HepG2 (cell line): Measurements from ENCODE around the gene TNNT1. TPM values are rescaled to one million over a fixed set of nuclear protein-coding genes. Genes with fewer than 3 reads are reported as not detected.

Experiments
- ATAC-seq: fragments of 200-7000 bp; cut with Tn5 transposase; 3 replicates; pipeline ENCODE4 v1.9.1; 2020; ENCODE audit warnings: mild to moderate bottlenecking, moderate library complexity
- BruUV-seq: library from RNA; stranded (reverse); fragments of 400-500 nt; replicated peaks from 2 replicates; lab custom pipeline; 2021; lab: Mats Ljungman, UMichigan
- CTCF ChIA-PET: fragments of 300-600 bp; formaldehyde crosslinking; extraction: SDS; loops from one replicate; lab custom pipeline; 2021; ENCODE audit warnings: low total read pairs, inconsistent platforms, low intra/inter-chr PET ratio; lab: Yijun Ruan, JAX
- POLR2A ChIA-PET: fragments of 350-600 bp; sonication (Branson Sonifier 250); formaldehyde crosslinking; loops from one replicate; lab custom pipeline; 2020; ENCODE audit warnings: antibody characterized with exemption, inconsistent platforms; lab: Yijun Ruan, JAX
- DNase-seq: peaks from one replicate; pipeline ENCODE4 v3.0.0-alpha.2; 2015; ENCODE audit warnings: low spot score
- FAIRE-seq: peaks from 3 replicates; lab custom pipeline; 2011; peaks lifted over from hg19 to GRCh38; lab: Jason Lieb, UNC
- H2AFZ ChIP-seq: one replicate; pipeline ENCODE4 v1.6.1; 2011; ENCODE audit warnings: low read length, inconsistent platforms
- H3K27ac ChIP-seq: fragments of 300-600 bp; 3 replicates; pipeline ENCODE4 v1.8.0; 2011; ENCODE audit warnings: mixed run types, mild to moderate bottlenecking, mixed read lengths, low read length, inconsistent platforms; ENCODE audit not compliant: insufficient read depth; ENCODE audit errors: extremely low read length
- H3K27me3 ChIP-seq, 2 experiments: fragments of 200-600 bp in 1 of 2; 2 replicates in 1 of 2; 3 replicates in 1 of 2; pipeline versions ENCODE4 v1.6.0 to v1.8.0; 2011; ENCODE audit warnings: low read length in 2 of 2, mild to moderate bottlenecking in 2 of 2, moderate library complexity in 2 of 2, inconsistent platforms in 1 of 2; ENCODE audit not compliant: insufficient read depth in 2 of 2, control insufficient read depth in 1 of 2
- H3K36me3 ChIP-seq, 2 experiments: fragments of 200-600 bp in 1 of 2; replicated peaks in 1 of 2; 2 replicates in 1 of 2; 3 replicates in 1 of 2; pipeline versions ENCODE4 v1.5.1 to v1.8.0; 2011; ENCODE audit warnings: low read length in 2 of 2, inconsistent platforms in 1 of 2; ENCODE audit not compliant: insufficient read depth in 2 of 2, control insufficient read depth in 1 of 2
- H3K4me1 ChIP-seq: 2 replicates; pipeline ENCODE4 v1.5.1; 2012; ENCODE audit warnings: low read length, inconsistent platforms; ENCODE audit not compliant: insufficient read depth
- H3K4me2 ChIP-seq: 2 replicates; pipeline ENCODE4 v1.6.0; 2011; ENCODE audit warnings: low read depth, low read length, inconsistent platforms
- H3K4me3 ChIP-seq, 3 experiments: fragments of 200-600 bp in 1 of 3; sonication (generic), shearing (Covaris generic) in 1 of 3; replicated peaks in 1 of 3; 2 replicates each; pipeline ENCODE4 v1.5.1; 2011 to 2016; ENCODE audit warnings: low read length in 3 of 3, inconsistent platforms in 2 of 3, low read depth in 2 of 3, mild to moderate bottlenecking in 2 of 3, control low read depth in 1 of 3, mixed read lengths in 1 of 3; ENCODE audit not compliant: insufficient read depth in 1 of 3
- H3K79me2 ChIP-seq: one replicate; pipeline ENCODE4 v1.6.1; 2011; ENCODE audit warnings: low read length, inconsistent platforms; ENCODE audit not compliant: insufficient read depth
- H3K9ac ChIP-seq: 2 replicates; pipeline ENCODE4 v1.6.0; 2011; ENCODE audit warnings: mild to moderate bottlenecking, low read depth, low read length, inconsistent platforms; ENCODE audit not compliant: insufficient read depth
- H3K9me3 ChIP-seq: 2 replicates; pipeline ENCODE4 v1.5.1; 2012; ENCODE audit warnings: mild to moderate bottlenecking, low read length
- H4K20me1 ChIP-seq: 2 replicates; pipeline ENCODE4 v1.6.0; 2011; ENCODE audit warnings: inconsistent platforms, mild to moderate bottlenecking, low read length, moderate library complexity; ENCODE audit not compliant: insufficient read depth
- ASH2L ChIP-seq: fragments of 300-600, 200-600 bp; sonication (generic); IDR thresholded peaks from 2 replicates; pipeline ENCODE4 v1.7.0; 2017; ENCODE audit warnings: low read depth, mild to moderate bottlenecking, moderate library complexity, mixed read lengths, low read length; ENCODE audit not compliant: insufficient read length
- BRD4 ChIP-seq: sonication (generic); formaldehyde crosslinking; IDR thresholded peaks from 2 replicates; pipeline ENCODE4 v1.4.0; 2020; ENCODE audit warnings: missing genetic modification reagents
- ETV5 ChIP-seq: IDR thresholded peaks from 2 replicates; pipeline ENCODE4 v1.6.1; 2018; ENCODE audit warnings: missing biosample characterization, missing genetic modification reagents, inconsistent platforms, borderline replicate concordance
- FOSL2 ChIP-seq: sonication (generic); formaldehyde crosslinking; IDR thresholded peaks from 2 replicates; pipeline ENCODE4 v1.4.0; 2020; ENCODE audit warnings: missing genetic modification reagents
- KDM2A ChIP-seq: sonication (generic); formaldehyde crosslinking; IDR thresholded peaks from 2 replicates; pipeline ENCODE4 v1.4.0; 2020; ENCODE audit warnings: low read depth, missing genetic modification reagents, borderline replicate concordance
- KDM5A ChIP-seq: fragments of 200-600 bp; sonication (generic); IDR thresholded peaks from 2 replicates; pipeline ENCODE4 v1.7.0; 2018; ENCODE audit warnings: antibody characterized with exemption, mild to moderate bottlenecking, low read length, borderline replicate concordance
- RBFOX2 ChIP-seq: fragments of 200-400 bp; formaldehyde crosslinking; IDR thresholded peaks from 2 replicates; pipeline ENCODE4 v1.6.1; 2017; ENCODE audit warnings: low read depth, mild to moderate bottlenecking, low read length
- TSC22D2 ChIP-seq: sonication (generic); formaldehyde crosslinking; IDR thresholded peaks from 2 replicates; pipeline ENCODE4 v1.5.1; 2020; ENCODE audit warnings: missing genetic modification reagents, mild to moderate bottlenecking, borderline replicate concordance
- ZMYM3 ChIP-seq: sonication (generic); formaldehyde crosslinking; IDR thresholded peaks from 2 replicates; pipeline ENCODE4 v1.5.1; 2020; ENCODE audit warnings: mild to moderate bottlenecking, missing genetic modification reagents
- ZNF124 ChIP-seq: sonication (generic); formaldehyde crosslinking; IDR thresholded peaks from 2 replicates; pipeline ENCODE4 v1.4.0; 2020; ENCODE audit warnings: missing genetic modification reagents
- ZNF205 ChIP-seq: IDR thresholded peaks from 2 replicates; pipeline ENCODE4 v1.6.1; 2018; ENCODE audit warnings: missing biosample characterization, missing genetic modification reagents
- ZNF33B ChIP-seq: sonication (generic); formaldehyde crosslinking; IDR thresholded peaks from 2 replicates; pipeline ENCODE4 v1.5.1; 2020; ENCODE audit warnings: mild to moderate bottlenecking, missing genetic modification reagents
- ZNF674 ChIP-seq: sonication (generic); formaldehyde crosslinking; IDR thresholded peaks from 2 replicates; pipeline ENCODE4 v1.5.0; 2020; ENCODE audit warnings: low read depth, mild to moderate bottlenecking, missing genetic modification reagents
- ZNF839 ChIP-seq: sonication (generic); formaldehyde crosslinking; IDR thresholded peaks from 2 replicates; pipeline ENCODE4 v1.4.0; 2020; ENCODE audit warnings: missing genetic modification reagents, mild to moderate bottlenecking, borderline replicate concordance
- ZSCAN25 ChIP-seq: sonication (generic); formaldehyde crosslinking; IDR thresholded peaks from 2 replicates; pipeline ENCODE4 v1.8.0; 2022; ENCODE audit warnings: mild to moderate bottlenecking, missing genetic modification reagents
- WGBS: methylation state at CpG from one replicate; pipeline ENCODE4 v1.1.6; 2017; ENCODE audit warnings: low lambda C conversion rate; 5-methylcytosine and 5-hydroxymethylcytosine counted together
- in situ Hi-C: cut with HindIII; loops from 2 replicates; pipeline ENCODE4 v1.10.0; 2017; ENCODE audit warnings: low pct_unique_long_range_greater_than_20kb; ENCODE audit not compliant: extremely low pct_ligation_motif_present
- intact Hi-C: fragments of 100-400 bp; cut with micrococcal nuclease; formaldehyde crosslinking; loops from one replicate; pipeline ENCODE4 v1.10.0; 2022; ENCODE audit not compliant: unreplicated experiment
- polyA plus RNA-seq, 8 experiments: library from polyadenylated mRNA; depleted of rRNA in 3 of 8; stranded (reverse) in 7 of 8; unstranded in 1 of 8; fragments of >200 nt; fragmentation: Illumina TruSeq in 4 of 8; extraction: Trizol in 4 of 8; gene quantifications; 2 replicates each; pipeline versions ENCODE4 v1.2.1 to v1.2.3, GENCODE V29; 2011 to 2016; ENCODE audit warnings: low read depth in 4 of 8, missing spikeins in 1 of 8, mixed read lengths in 1 of 8; ENCODE audit not compliant: insufficient read depth in 1 of 8
- total RNA-seq, 5 experiments: library from RNA; depleted of rRNA; stranded (reverse); fragments of >200 nt; fragmentation: Illumina TruSeq; extraction: Trizol; gene quantifications; 2 replicates each; pipeline ENCODE4 v1.2.3, GENCODE V29; 2016; ENCODE audit warnings: low read depth in 1 of 5
- TF ChIP-seq, protein P1 (sequence below): IDR thresholded peaks from 2 replicates; pipeline ENCODE4 v1.6.1; 2016; ENCODE audit warnings: low read depth
- TF ChIP-seq, protein P2 (sequence below): sonication (generic); formaldehyde crosslinking; IDR thresholded peaks from 2 replicates; pipeline ENCODE4 v1.8.0; 2022; ENCODE audit warnings: missing genetic modification reagents, mild to moderate bottlenecking, inconsistent platforms, borderline replicate concordance

TNNT1 gene
- total and polyA plus RNA-seq, 2 of the 13 experiments (the other 11 are each of a cell fraction or from before 2014, with no cell fraction given): 1.3 to 2.4 TPM

DNA sequence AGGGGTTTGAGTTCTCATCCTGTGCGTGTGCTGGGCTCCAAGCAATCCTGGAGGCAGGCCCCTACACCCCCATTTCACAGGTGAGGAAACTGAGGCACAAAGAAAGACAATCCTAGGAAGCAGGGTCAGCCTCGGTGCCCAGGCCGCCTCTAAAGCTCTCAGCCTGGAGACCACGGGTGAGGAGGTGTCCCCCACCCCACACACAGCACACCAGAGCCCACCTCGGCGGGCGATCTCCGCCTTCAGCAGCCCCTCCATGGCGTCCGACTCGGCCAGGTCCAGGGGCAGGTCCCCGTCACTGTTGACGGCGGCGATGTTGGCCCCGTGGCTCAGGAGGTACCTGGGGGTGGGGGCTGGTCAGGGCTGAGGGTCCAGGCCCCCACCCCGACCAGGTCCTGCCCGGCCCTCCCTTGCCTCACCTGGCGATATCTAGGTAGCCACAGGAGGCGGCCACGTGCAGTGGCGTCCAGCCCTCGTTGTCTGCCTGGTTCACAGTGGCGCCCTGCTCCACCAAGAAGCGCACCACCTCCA, 36.7 kb downstream of the TNNT1 start:
- H3K9me3 ChIP-seq: no peaks in the 10 kb centered on the region
- in situ Hi-C loops: no loop called here
- no peaks in the 10 kb centered on the region for H3K27me3 ChIP-seq
- intact Hi-C loops: no loop called here
- 0 out of 2 replicates have a peak, but pooled peaks have one; percentile 32 for TF ChIP-seq RBFOX2
- no peak for TF ChIP-seq ZMYM3 (CRISPR knock-in tag)
- H3K4me1 ChIP-seq: peaks cover 25% of the 10 kb centered on the region
- peaks cover 32% of the 10 kb centered on the region for H3K79me2 ChIP-seq
- no peak overlapping the region for H2AFZ ChIP-seq
- BruUV-seq: no TSS peak
- DNase-seq (no peak), ATAC-seq (no peak), FAIRE-seq (no peak)
- peaks cover 5 to 7% of the 10 kb centered on the region in 2 experiments; a peak in 4 of 5 replicates for H3K36me3 ChIP-seq
- ChIA-PET CTCF (no interaction called here), POLR2A (no interaction called here)
- WGBS: 100% methylated on average over 3 of the region's 25 CpGs
- H3K9ac ChIP-seq: no peak overlapping the region
- no peak overlapping the region for H3K4me2 ChIP-seq
- no peak overlapping the region for H3K27ac ChIP-seq
- H3K4me3 ChIP-seq: no peak overlapping the region
- peaks cover 14% of the 10 kb centered on the region for H4K20me1 ChIP-seq

DNA sequence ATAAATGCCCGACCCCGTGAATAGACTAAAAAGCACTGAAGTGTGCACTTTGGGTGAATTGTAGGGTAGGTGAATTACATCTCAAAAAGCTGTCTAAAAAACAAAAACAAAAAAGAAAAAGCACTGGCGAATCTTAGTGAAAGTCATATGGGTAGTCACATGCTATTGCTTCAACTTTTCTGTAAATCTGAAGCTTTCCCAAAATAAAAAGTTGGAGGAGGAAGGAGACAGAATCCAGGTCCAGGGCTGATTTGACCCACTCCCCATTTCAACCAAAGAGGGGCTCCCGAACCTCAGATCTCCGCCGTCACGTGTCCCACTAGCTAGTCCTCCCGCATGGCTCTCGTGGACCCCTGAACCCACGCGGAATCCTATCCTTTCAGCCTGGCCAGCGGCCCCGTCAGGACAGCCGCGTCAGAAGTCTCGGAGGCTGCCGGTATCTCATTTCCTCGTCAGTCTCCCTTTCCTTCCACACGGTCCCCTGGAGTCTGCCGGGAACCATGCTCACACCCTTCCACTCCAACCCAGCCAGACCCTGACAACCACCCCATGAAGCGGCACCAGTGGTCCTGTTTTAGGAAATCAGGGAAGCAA, 37.7 kb downstream of the TNNT1 start:
- CTCF ChIA-PET: no interaction called here
- no peak for ATAC-seq
- TF ChIP-seq ZNF674 (CRISPR knock-in tag) (no peak), ZNF205 (CRISPR knock-in tag) (no peak), FOSL2 (CRISPR knock-in tag) (no peak), ASH2L (no peak), KDM5A (no peak), TSC22D2 (CRISPR knock-in tag) (no peak), ZNF33B (CRISPR knock-in tag) (no peak), ZNF839 (CRISPR knock-in tag) (no peak), ZSCAN25 (CRISPR knock-in tag) (no peak), BRD4 (CRISPR knock-in tag) (no peak), ZNF124 (no peak), ETV5 (CRISPR knock-in tag) (no peak), KDM2A (CRISPR knock-in tag) (no peak)
- TF ChIP-seq, protein P1, sequence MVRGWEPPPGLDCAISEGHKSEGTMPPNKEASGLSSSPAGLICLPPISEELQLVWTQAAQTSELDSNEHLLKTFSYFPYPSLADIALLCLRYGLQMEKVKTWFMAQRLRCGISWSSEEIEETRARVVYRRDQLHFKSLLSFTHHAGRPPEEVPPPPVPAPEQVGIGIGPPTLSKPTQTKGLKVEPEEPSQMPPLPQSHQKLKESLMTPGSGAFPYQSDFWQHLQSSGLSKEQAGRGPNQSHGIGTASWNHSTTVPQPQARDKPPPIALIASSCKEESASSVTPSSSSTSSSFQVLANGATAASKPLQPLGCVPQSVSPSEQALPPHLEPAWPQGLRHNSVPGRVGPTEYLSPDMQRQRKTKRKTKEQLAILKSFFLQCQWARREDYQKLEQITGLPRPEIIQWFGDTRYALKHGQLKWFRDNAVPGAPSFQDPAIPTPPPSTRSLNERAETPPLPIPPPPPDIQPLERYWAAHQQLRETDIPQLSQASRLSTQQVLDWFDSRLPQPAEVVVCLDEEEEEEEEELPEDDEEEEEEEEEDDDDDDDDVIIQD (CRISPR knock-in tag): no peak
- TF ChIP-seq, protein P2, sequence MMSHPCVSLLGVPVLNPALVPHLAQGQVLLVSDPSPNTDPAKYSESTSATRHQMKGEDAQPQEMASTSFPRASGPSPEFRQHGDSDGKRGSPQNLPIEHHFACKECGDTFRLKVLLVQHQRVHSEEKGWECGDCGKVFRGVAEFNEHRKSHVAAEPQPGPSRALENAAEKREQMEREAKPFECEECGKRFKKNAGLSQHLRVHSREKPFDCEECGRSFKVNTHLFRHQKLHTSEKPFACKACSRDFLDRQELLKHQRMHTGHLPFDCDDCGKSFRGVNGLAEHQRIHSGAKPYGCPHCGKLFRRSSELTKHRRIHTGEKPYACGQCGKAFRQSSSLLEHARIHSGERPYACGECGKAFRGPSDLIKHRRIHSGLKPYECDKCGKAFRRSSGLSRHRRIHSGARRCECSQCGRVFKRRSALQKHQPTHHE: no peak

More for the DNA sequence above, 37.7 kb downstream of the TNNT1 start:
- intact Hi-C loops: no loop called here
- in situ Hi-C loops: no loop called here
- H3K79me2 ChIP-seq: peaks cover 25% of the 10 kb centered on the region
- WGBS: 98% methylated on average over 21 of the region's 21 CpGs
- H3K4me3 ChIP-seq: no peak overlapping the region
- DNase-seq (no peak), FAIRE-seq (no peak)
- no peaks in the 10 kb centered on the region for H3K27me3 ChIP-seq
- no peak overlapping the region for H3K4me2 ChIP-seq
- no peak overlapping the region for H3K9ac ChIP-seq
- BruUV-seq: no TSS peak
- no peak overlapping the region for H3K27ac ChIP-seq
- POLR2A ChIA-PET: no interaction called here
- no peak overlapping the region for H2AFZ ChIP-seq
- H3K9me3 ChIP-seq: no peaks in the 10 kb centered on the region
- H4K20me1 ChIP-seq: peaks cover 12% of the 10 kb centered on the region
- peaks cover 5 to 7% of the 10 kb centered on the region in 2 experiments; a peak in 4 of 5 replicates for H3K36me3 ChIP-seq
- peaks cover 24% of the 10 kb centered on the region for H3K4me1 ChIP-seq
